Nephron (organoid): ENCODE results near the gene NACC1.

ENCODE experiments used
- H3K27ac Mint-ChIP-seq, 3 experiments: 2 replicates each; pipeline ENCODE4 v1.8.0; 2020; ENCODE audit warnings: mixed read lengths in 3 of 3, mild to moderate bottlenecking in 2 of 3, moderate library complexity in 1 of 3
- H3K27me3 Mint-ChIP-seq: 2 replicates; pipeline ENCODE4 v1.8.0; 2021; ENCODE audit warnings: low read depth, mild to moderate bottlenecking, moderate library complexity, mixed read lengths
- H3K36me3 Mint-ChIP-seq: 2 replicates; pipeline ENCODE4 v1.8.0; 2020; ENCODE audit warnings: low read depth, mixed read lengths
- H3K4me1 Mint-ChIP-seq: 2 replicates; pipeline ENCODE4 v1.8.0; 2020; ENCODE audit warnings: mixed read lengths
- H3K4me3 Mint-ChIP-seq, 3 experiments: 2 replicates each; pipeline ENCODE4 v1.8.0; 2020; ENCODE audit warnings: mild to moderate bottlenecking in 3 of 3, mixed read lengths in 3 of 3, moderate library complexity in 2 of 3
- H3K9me3 Mint-ChIP-seq: 2 replicates; pipeline ENCODE4 v1.8.0; 2020; ENCODE audit warnings: mixed read lengths
- TF ChIP-seq, protein P1 (sequence below), 3 experiments: fragments of 200-600 bp; sonication (generic); IDR thresholded peaks; one replicate each; pipeline ENCODE4 v1.5.0; 2021; ENCODE audit warnings: antibody characterized with exemption in 3 of 3; ENCODE audit not compliant: unreplicated experiment in 3 of 3

The NACC1 gene

DNA sequence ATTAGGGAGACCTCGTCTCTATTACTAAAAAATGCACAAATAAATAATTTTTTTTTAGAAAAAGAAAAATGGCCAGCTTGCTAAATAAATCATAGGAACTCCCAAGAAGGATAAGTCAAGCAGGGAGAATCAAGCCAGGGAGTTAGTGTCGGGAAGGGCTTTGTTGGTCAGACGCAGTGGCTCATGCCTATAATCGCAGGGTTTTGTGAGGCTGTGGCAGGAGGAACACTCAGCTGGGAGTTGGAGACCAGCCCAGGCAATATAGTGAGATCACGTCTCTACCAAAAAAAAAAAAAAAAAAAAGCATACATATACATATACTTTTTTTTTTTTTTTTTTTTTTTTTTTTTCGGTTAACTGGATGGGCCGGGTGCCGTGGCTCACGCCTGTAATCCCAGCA lies 9.0 kb downstream of the NACC1 start:
- TF ChIP-seq, protein P1, sequence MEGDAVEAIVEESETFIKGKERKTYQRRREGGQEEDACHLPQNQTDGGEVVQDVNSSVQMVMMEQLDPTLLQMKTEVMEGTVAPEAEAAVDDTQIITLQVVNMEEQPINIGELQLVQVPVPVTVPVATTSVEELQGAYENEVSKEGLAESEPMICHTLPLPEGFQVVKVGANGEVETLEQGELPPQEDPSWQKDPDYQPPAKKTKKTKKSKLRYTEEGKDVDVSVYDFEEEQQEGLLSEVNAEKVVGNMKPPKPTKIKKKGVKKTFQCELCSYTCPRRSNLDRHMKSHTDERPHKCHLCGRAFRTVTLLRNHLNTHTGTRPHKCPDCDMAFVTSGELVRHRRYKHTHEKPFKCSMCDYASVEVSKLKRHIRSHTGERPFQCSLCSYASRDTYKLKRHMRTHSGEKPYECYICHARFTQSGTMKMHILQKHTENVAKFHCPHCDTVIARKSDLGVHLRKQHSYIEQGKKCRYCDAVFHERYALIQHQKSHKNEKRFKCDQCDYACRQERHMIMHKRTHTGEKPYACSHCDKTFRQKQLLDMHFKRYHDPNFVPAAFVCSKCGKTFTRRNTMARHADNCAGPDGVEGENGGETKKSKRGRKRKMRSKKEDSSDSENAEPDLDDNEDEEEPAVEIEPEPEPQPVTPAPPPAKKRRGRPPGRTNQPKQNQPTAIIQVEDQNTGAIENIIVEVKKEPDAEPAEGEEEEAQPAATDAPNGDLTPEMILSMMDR (IDR thresholded peaks at IDR 0.05; ENCODE audit: unreplicated experiment in 3 of 3) = no peak
- Mint-ChIP-seq H3K4me1 (peaks cover 3% of the 10 kb centered on the region), H3K4me3 (no peak overlapping the region)

GRCh38 chr19:13127811-13128575 lies 9.9 kb downstream of the NACC1 start:
- H3K4me3 Mint-ChIP-seq = no peak overlapping the region

More for the DNA sequence above, 9.0 kb downstream of the NACC1 start:
- Mint-ChIP-seq H3K27me3 (no peaks in the 10 kb centered on the region), H3K27ac (no peak overlapping the region), H3K9me3 (no peaks in the 10 kb centered on the region), H3K36me3 (peaks cover 5% of the 10 kb centered on the region)

DNA sequence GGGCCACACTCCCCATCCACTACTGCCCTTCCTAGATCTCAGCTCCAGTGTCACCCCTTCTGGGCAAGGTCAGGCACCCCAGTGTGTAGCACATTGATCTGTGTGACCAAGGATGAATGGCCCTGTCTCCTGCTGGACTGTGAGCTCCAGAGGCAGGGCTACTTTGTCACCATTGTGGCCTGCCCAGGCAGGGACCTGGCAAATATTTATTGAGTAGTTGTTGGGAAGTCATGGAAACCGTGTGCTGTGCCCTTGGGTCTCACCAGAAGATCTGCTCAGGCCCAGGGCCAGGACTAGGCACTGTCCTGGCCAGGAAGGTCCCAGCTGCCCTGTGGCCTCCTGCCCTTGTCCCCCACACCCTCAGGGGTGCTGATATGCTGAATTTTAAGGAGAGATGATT lies 10.5 kb downstream of the NACC1 start:
- Mint-ChIP-seq H3K9me3 (no peaks in the 10 kb centered on the region), H3K27ac (no peak overlapping the region), H3K27me3 (no peaks in the 10 kb centered on the region), H3K4me3 (no peak overlapping the region), H3K4me1 (no peaks in the 10 kb centered on the region), H3K36me3 (peaks cover 8% of the 10 kb centered on the region)
- TF ChIP-seq, protein P1 (IDR thresholded peaks at IDR 0.05; ENCODE audit: unreplicated experiment in 3 of 3) = no peak

More at GRCh38 chr19:13127811-13128575, 9.9 kb downstream of the NACC1 start:
- Mint-ChIP-seq H3K36me3 (peaks cover 8% of the 10 kb centered on the region), H3K9me3 (no peaks in the 10 kb centered on the region), H3K27ac (no peak overlapping the region), H3K27me3 (no peaks in the 10 kb centered on the region), H3K4me1 (no peaks in the 10 kb centered on the region)
- TF ChIP-seq, protein P1 (IDR thresholded peaks at IDR 0.05; ENCODE audit: unreplicated experiment in 3 of 3) = no peak

DNA sequence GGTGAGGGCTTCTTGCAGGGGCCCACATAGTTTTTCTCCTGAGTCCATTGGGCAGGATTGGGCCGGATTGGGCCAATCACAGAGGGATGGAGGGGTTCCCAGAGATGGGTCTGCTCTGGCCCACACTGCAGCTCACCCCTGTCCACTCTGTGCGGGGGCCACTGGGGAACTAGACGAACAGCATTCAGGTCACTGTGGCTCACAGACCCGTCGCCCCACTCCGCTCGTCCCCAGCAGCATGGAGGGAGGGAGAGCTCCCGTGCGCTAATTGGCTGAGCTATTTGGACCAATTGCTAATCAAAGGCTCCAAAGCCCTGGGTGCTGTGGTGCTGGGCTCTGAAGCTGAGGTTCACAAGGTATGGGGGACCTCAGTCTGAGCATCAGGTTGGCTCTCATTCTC lies 11.3 kb downstream of the NACC1 start:
- no peaks in the 10 kb centered on the region for H3K27me3 Mint-ChIP-seq
- H3K27ac Mint-ChIP-seq = no peak overlapping the region
- no peaks in the 10 kb centered on the region for H3K4me1 Mint-ChIP-seq
- no peaks in the 10 kb centered on the region for H3K9me3 Mint-ChIP-seq
- H3K4me3 Mint-ChIP-seq = no peak overlapping the region
- TF ChIP-seq, protein P1 (IDR thresholded peaks at IDR 0.05; ENCODE audit: unreplicated experiment in 3 of 3) = no peak
- H3K36me3 Mint-ChIP-seq = peaks cover 8% of the 10 kb centered on the region

GRCh38 chr19:13130886-13131490 lies 12.9 kb downstream of the NACC1 start:
- Mint-ChIP-seq H3K27me3 (no peaks in the 10 kb centered on the region), H3K9me3 (no peaks in the 10 kb centered on the region), H3K36me3 (peaks cover 8% of the 10 kb centered on the region), H3K4me3 (no peak overlapping the region), H3K4me1 (no peaks in the 10 kb centered on the region), H3K27ac (no peak overlapping the region)
- TF ChIP-seq, protein P1 (IDR thresholded peaks at IDR 0.05; ENCODE audit: unreplicated experiment in 3 of 3) = no peak
